ENCODE measurements around the gene MTHFD2L. TPM values are rescaled to one million over a fixed set of nuclear protein-coding genes. Genes with fewer than 3 reads are reported as not detected.

The MTHFD2L gene
- total RNA-seq, 1 experiment from 2014 or later: 8.9 TPM

DNA sequence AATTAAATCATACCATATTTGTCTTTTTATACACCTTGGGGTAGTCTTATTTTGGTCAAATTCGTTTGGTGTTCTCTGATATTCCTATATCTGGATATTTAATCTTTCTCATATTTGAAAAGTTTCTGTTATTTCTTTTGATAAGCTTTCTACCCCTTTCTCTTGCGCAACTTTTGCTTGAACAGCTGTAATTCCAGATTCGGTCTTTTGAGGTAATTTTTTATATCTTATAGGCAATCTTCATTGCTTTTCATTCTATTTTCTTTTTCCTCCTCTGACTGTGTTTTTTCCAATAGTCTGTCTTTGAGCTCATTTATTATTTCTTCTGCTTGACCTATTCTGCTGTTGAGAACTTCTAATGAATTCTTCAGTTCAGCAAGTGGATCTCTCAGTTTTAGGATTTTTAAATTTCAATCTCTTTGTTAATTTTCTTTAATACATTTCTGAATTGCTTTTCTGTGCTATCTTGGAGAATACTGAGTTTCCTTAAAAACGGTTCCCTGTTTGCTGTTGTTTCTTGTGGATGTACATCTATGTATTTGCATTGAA lies 11.3 kb upstream of the MTHFD2L start:
- Histone ChIP-seq H3F3A (ENCODE audit: insufficient read depth, low read depth) (no peaks in the 10 kb centered on the region), H3K4me3 (no peak overlapping the region), H3K4me2 (no peak overlapping the region), H2AFZ (no peak overlapping the region), H3K36me3 (ENCODE audit: low read depth) (no peaks in the 10 kb centered on the region), H3K27ac (no peak overlapping the region), H3K9me2 (ENCODE audit: insufficient read depth) (no peaks in the 10 kb centered on the region), H3K4me1 (replicated peaks; ENCODE audit: insufficient read depth) (no peaks in the 10 kb centered on the region), H3K9me3 (ENCODE audit: insufficient read depth, low read depth) (no peaks in the 10 kb centered on the region), H3K79me2 (ENCODE audit: low read depth) (no peaks in the 10 kb centered on the region), H4K20me1 (ENCODE audit: insufficient read depth) (no peaks in the 10 kb centered on the region), H3K27me3 (ENCODE audit: insufficient read depth, low read depth) (no peaks in the 10 kb centered on the region)
- CTCF ChIA-PET: no interaction called here
- BruUV-seq (replicated peaks): no TSS peak
- TF ChIP-seq, protein P1, sequence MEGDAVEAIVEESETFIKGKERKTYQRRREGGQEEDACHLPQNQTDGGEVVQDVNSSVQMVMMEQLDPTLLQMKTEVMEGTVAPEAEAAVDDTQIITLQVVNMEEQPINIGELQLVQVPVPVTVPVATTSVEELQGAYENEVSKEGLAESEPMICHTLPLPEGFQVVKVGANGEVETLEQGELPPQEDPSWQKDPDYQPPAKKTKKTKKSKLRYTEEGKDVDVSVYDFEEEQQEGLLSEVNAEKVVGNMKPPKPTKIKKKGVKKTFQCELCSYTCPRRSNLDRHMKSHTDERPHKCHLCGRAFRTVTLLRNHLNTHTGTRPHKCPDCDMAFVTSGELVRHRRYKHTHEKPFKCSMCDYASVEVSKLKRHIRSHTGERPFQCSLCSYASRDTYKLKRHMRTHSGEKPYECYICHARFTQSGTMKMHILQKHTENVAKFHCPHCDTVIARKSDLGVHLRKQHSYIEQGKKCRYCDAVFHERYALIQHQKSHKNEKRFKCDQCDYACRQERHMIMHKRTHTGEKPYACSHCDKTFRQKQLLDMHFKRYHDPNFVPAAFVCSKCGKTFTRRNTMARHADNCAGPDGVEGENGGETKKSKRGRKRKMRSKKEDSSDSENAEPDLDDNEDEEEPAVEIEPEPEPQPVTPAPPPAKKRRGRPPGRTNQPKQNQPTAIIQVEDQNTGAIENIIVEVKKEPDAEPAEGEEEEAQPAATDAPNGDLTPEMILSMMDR (conservative IDR thresholded peaks at IDR 0.05): no peak
- no peak for TF ChIP-seq EZH2 (IDR thresholded peaks at IDR 0.05; ENCODE audit: low read depth)
- no peak for DNase-seq
- POLR2A ChIA-PET (ENCODE audit: unreplicated experiment): no interaction called here
- intact Hi-C loops (cut with micrococcal nuclease; ENCODE audit: unreplicated experiment): no loop called here

GRCh38 chr4:74148205-74148604 lies 9.7 kb upstream of the MTHFD2L start:
- ChIA-PET CTCF (no interaction called here), POLR2A (ENCODE audit: unreplicated experiment) (interaction anchor here (0.6 kb wide), 1 partner anchor 565 kb away, joined by 6 read pairs; no protein-coding TSS in a partner anchor)
- Histone ChIP-seq H3K79me2 (ENCODE audit: low read depth) (no peaks in the 10 kb centered on the region), H3K9me3 (ENCODE audit: insufficient read depth, low read depth) (no peaks in the 10 kb centered on the region), H3K9me2 (ENCODE audit: insufficient read depth) (no peaks in the 10 kb centered on the region), H4K20me1 (ENCODE audit: insufficient read depth) (no peaks in the 10 kb centered on the region), H3K36me3 (ENCODE audit: low read depth) (no peaks in the 10 kb centered on the region), H3K27me3 (ENCODE audit: insufficient read depth, low read depth) (no peaks in the 10 kb centered on the region), H3F3A (ENCODE audit: insufficient read depth, low read depth) (no peaks in the 10 kb centered on the region), H3K4me3 (no peak overlapping the region), H2AFZ (no peak overlapping the region), H3K27ac (no peak overlapping the region), H3K4me2 (no peak overlapping the region), H3K4me1 (replicated peaks; ENCODE audit: insufficient read depth) (no peaks in the 10 kb centered on the region)
- intact Hi-C loops (cut with micrococcal nuclease; ENCODE audit: unreplicated experiment): no loop called here
- DNase-seq: no peak
- TF ChIP-seq, protein P1 (conservative IDR thresholded peaks at IDR 0.05): no peak
- no peak for TF ChIP-seq EZH2 (IDR thresholded peaks at IDR 0.05; ENCODE audit: low read depth)
- no TSS peak for BruUV-seq (replicated peaks)

- Histone ChIP-seq H3K79me2 (ENCODE audit: low read depth) (no peaks in the 10 kb centered on the region), H3K27ac (no peak overlapping the region)
- intact Hi-C loops (cut with micrococcal nuclease; ENCODE audit: unreplicated experiment): no loop called here
Measured at GRCh38 chr4:74152836-74153235, 5.1 kb upstream of the MTHFD2L start.

More at GRCh38 chr4:74152836-74153235, 5.1 kb upstream of the MTHFD2L start:
- Histone ChIP-seq H3K36me3 (ENCODE audit: low read depth) (no peaks in the 10 kb centered on the region), H3F3A (ENCODE audit: insufficient read depth, low read depth) (peaks cover 10% of the 10 kb centered on the region), H3K4me3 (no peak overlapping the region), H3K9me2 (ENCODE audit: insufficient read depth) (no peaks in the 10 kb centered on the region), H3K4me1 (replicated peaks; ENCODE audit: insufficient read depth) (peaks cover 11% of the 10 kb centered on the region), H2AFZ (no peak overlapping the region), H4K20me1 (ENCODE audit: insufficient read depth) (no peaks in the 10 kb centered on the region), H3K4me2 (no peak overlapping the region), H3K9me3 (ENCODE audit: insufficient read depth, low read depth) (no peaks in the 10 kb centered on the region), H3K27me3 (ENCODE audit: insufficient read depth, low read depth) (no peaks in the 10 kb centered on the region)
- ChIA-PET CTCF (no interaction called here), POLR2A (ENCODE audit: unreplicated experiment) (no interaction called here)
- no peak for DNase-seq
- BruUV-seq (replicated peaks): no TSS peak
- no peak for TF ChIP-seq EZH2 (IDR thresholded peaks at IDR 0.05; ENCODE audit: low read depth)
- TF ChIP-seq, protein P1 (conservative IDR thresholded peaks at IDR 0.05): no peak
